Tibial artery (tissue), 4 donors: Measurements from ENCODE around the gene NDUFAF8.

ENCODE experiments used
- DNase-seq, 2 donors: peaks; one replicate each; pipeline ENCODE4 v3.0.0-alpha.2; 2019
- H3K27ac ChIP-seq, 2 donors: fragments of 200-600 bp; sonication (generic) in 1 of 2; 1 replicate in 1 of 2; 2 replicates in 1 of 2; pipeline ENCODE4 v1.5.1; 2018 to 2019; ENCODE audit warnings: mild to moderate bottlenecking in 1 of 2
- H3K27me3 ChIP-seq, 2 donors: fragments of 200-600 bp; sonication (generic) in 1 of 2; one replicate each; pipeline versions ENCODE4 v1.5.1 to v1.6.0; 2016 to 2019
- H3K36me3 ChIP-seq, 3 donors: fragments of 200-600 bp; sonication (generic) in 2 of 3; one replicate each; pipeline ENCODE4 v1.5.1; 2016 to 2019; ENCODE audit warnings: mild to moderate bottlenecking in 2 of 3
- H3K4me1 ChIP-seq, 4 donors: fragments of 200-600 bp; sonication (generic) in 2 of 4; 1 replicate in 3 of 4; 2 replicates in 1 of 4; pipeline ENCODE4 v1.5.1; 2016 to 2019
- H3K4me3 ChIP-seq, 2 donors: fragments of 200-600 bp; sonication (generic) in 1 of 2; 1 replicate in 1 of 2; 2 replicates in 1 of 2; pipeline ENCODE4 v1.5.1; 2018 to 2019; ENCODE audit warnings: mild to moderate bottlenecking in 2 of 2
- H3K9me3 ChIP-seq, 3 donors: fragments of 200-600 bp; sonication (generic) in 1 of 3; one replicate each; pipeline ENCODE4 v1.5.1; 2016 to 2019
- CTCF ChIP-seq, 2 experiments: fragments of 200-600 bp in 1 of 2; fragments of 450-650 bp in 1 of 2; IDR thresholded peaks; one replicate each; pipeline ENCODE4 v1.5.1; 2017 to 2019; ENCODE audit warnings: antibody characterized with exemption in 2 of 2, mild to moderate bottlenecking in 1 of 2, moderate library complexity in 1 of 2
- intact Hi-C: fragments of 100-400 bp; cut with DNase I; formaldehyde crosslinking; loops from one replicate; pipeline ENCODE4 v1.15.0; 2023; ENCODE audit warnings: low total_unique reads

The NDUFAF8 gene

DNA sequence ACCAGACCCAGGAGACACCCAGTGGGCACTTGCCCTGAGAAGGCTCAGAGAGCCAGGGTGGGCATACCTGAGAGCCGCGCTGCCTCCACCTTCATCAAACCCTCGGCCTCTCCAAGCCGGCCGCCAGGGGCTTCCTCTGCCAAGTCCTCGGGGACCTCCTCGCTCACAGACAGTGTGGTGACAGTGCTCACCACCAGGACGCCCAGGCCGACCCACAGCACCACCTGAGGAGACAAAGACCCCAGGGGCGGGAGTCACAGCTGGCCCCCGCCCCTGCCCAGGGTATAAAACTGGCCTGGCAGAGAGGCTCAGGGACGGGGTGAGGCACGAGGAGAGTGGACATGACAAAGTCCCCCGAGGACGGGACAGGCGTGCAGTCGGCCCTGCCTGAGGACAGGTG lies 21.1 kb downstream of the NDUFAF8 start:
- DNase-seq = no peak
- Histone ChIP-seq H3K4me1 (peaks cover 0 to 8% (median 6%) of the 10 kb centered on the region in 4 donors), H3K9me3 (no peaks in the 10 kb centered on the region), H3K27ac (no peak overlapping the region), H3K36me3 (peaks cover 35 to 91% (median 71%) of the 10 kb centered on the region in 3 donors), H3K4me3 (no peak overlapping the region), H3K27me3 (no peaks in the 10 kb centered on the region)
- intact Hi-C loops = loop anchor here (5.0 kb wide), 1 partner anchor 563 kb away; no protein-coding TSS in a partner anchor
- no peak for TF ChIP-seq CTCF (IDR thresholded peaks at IDR 0.05)

- no peak for TF ChIP-seq CTCF (IDR thresholded peaks at IDR 0.05)
- Histone ChIP-seq H3K9me3 (no peaks in the 10 kb centered on the region), H3K27ac (no peak overlapping the region), H3K4me1 (peaks cover 0 to 3% (median 1%) of the 10 kb centered on the region in 4 donors), H3K27me3 (no peaks in the 10 kb centered on the region), H3K4me3 (no peak overlapping the region), H3K36me3 (peaks cover 40 to 96% (median 76%) of the 10 kb centered on the region in 3 donors)
- no peak for DNase-seq
- intact Hi-C loops = loop anchor here (5.0 kb wide), 1 partner anchor 563 kb away; no protein-coding TSS in a partner anchor
Measured at GRCh38 chr17:81260641-81261040, 21.5 kb downstream of the NDUFAF8 start.

GRCh38 chr17:81261096-81261495 lies 22.0 kb downstream of the NDUFAF8 start:
- Histone ChIP-seq H3K4me3 (no peak overlapping the region), H3K4me1 (no peaks in the 10 kb centered on the region), H3K9me3 (no peaks in the 10 kb centered on the region), H3K27me3 (no peaks in the 10 kb centered on the region), H3K36me3 (peaks cover 44 to 96% (median 80%) of the 10 kb centered on the region in 3 donors), H3K27ac (no peak overlapping the region)
- intact Hi-C loops = loop anchor here (5.0 kb wide), 1 partner anchor 564 kb away; no protein-coding TSS in a partner anchor
- no peak for DNase-seq
- no peak for TF ChIP-seq CTCF (IDR thresholded peaks at IDR 0.05)

DNA sequence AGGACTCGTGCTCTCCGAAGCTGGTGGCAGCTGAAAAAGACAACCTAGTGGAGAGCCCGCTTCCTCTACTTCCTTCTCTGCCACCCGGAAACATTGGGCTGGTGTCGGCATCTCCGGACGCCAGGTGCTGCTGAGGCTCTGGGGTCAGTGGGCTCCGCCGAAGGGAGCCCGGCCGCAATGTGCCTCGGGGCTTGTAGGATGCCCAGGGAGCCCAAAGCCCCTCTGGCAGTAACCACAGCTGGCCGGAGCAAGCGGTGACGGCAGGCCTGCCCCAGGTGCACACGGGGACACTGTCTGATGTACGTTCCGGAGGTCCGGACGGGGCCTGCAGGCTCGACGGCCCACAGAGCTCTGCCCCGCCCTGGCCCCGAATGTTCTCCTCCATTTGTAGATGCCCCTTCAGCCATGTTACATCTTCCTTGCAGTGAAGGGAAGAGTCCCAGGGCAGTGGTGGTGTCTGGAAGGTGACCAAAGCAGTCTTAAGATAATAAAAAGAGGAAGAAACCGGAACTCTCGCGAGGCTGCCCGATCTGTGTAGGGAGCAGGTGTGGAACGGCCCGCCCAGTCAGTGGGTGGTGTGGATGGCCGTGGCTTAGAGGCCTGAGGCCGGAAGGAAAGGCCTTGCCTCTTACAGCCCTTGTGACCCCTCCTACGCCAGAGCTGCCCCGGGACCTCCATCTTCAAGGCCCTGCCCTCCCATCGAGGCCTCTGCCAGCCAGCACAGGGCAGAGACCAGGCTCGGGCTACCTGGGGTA lies 22.6 kb downstream of the NDUFAF8 start:
- H3K36me3 ChIP-seq = peaks cover 44 to 99% (median 80%) of the 10 kb centered on the region in 3 donors
- DNase-seq = no peak
- no peaks in the 10 kb centered on the region for H3K4me1 ChIP-seq
- no peaks in the 10 kb centered on the region for H3K27me3 ChIP-seq
- H3K9me3 ChIP-seq = no peaks in the 10 kb centered on the region
- intact Hi-C loops = loop anchor here (5.0 kb wide), 1 partner anchor 564 kb away; no protein-coding TSS in a partner anchor
- no peak overlapping the region for H3K27ac ChIP-seq
- no peak for TF ChIP-seq CTCF (IDR thresholded peaks at IDR 0.05)
- no peak overlapping the region for H3K4me3 ChIP-seq

- DNase-seq = no peak
- Histone ChIP-seq H3K4me1 (no peaks in the 10 kb centered on the region), H3K4me3 (no peak overlapping the region), H3K27me3 (no peaks in the 10 kb centered on the region), H3K27ac (no peak overlapping the region), H3K9me3 (no peaks in the 10 kb centered on the region), H3K36me3 (peaks cover 44 to 90% (median 79%) of the 10 kb centered on the region in 3 donors)
- no peak for TF ChIP-seq CTCF (IDR thresholded peaks at IDR 0.05)
- intact Hi-C loops = loop anchor here (5.0 kb wide), 1 partner anchor 566 kb away; no protein-coding TSS in a partner anchor
Measured at GRCh38 chr17:81263371-81264181, 24.5 kb downstream of the NDUFAF8 start.
